Dendritic cell treated with granulocyte-macrophage colony-stimulating factor and Interleukin-4, amounts not matched to agents 40 ng/mL and 50 ng/mL, for 4 days (primary cell): ENCODE results near the gene SCN1B.

Experiments used
- H3K27ac Mint-ChIP-seq: one replicate; pipeline ENCODE4 v1.8.0; 2022; ENCODE audit warnings: mild to moderate bottlenecking, mixed read lengths
- H3K27me3 Mint-ChIP-seq: one replicate; pipeline ENCODE4 v1.8.0; 2022; ENCODE audit warnings: mild to moderate bottlenecking, mixed read lengths
- H3K36me3 Mint-ChIP-seq: one replicate; pipeline ENCODE4 v1.8.0; 2022; ENCODE audit warnings: low read depth, mixed read lengths
- H3K4me1 Mint-ChIP-seq: one replicate; pipeline ENCODE4 v1.8.0; 2022; ENCODE audit warnings: low read depth, mixed read lengths
- H3K4me3 Mint-ChIP-seq: one replicate; pipeline ENCODE4 v1.8.0; 2022; ENCODE audit warnings: mild to moderate bottlenecking, moderate library complexity, mixed read lengths
- H3K9me3 Mint-ChIP-seq: one replicate; pipeline ENCODE4 v1.8.0; 2022; ENCODE audit warnings: mixed read lengths
- intact Hi-C: fragments of 100-400 bp; cut with micrococcal nuclease; formaldehyde crosslinking; loops from one replicate; pipeline ENCODE4 v1.15.0; 2022

The SCN1B gene

GRCh38 chr19:35083691-35084508, 53.6 kb downstream of the SCN1B start:
- no peaks in the 10 kb centered on the region for H3K9me3 Mint-ChIP-seq
- H3K27ac Mint-ChIP-seq, result peak overlapping the region; percentile 6
- peaks cover 11% of the 10 kb centered on the region for H3K27me3 Mint-ChIP-seq
- intact Hi-C loops, result no loop called here
- H3K4me3 Mint-ChIP-seq, result no peak overlapping the region
- H3K4me1 Mint-ChIP-seq, result no peaks in the 10 kb centered on the region
- H3K36me3 Mint-ChIP-seq, result no peaks in the 10 kb centered on the region

GRCh38 chr19:35084509-35084762, 54.2 kb downstream of the SCN1B start:
- Mint-ChIP-seq H3K4me1 (no peaks in the 10 kb centered on the region), H3K36me3 (no peaks in the 10 kb centered on the region), H3K27me3 (peaks cover 13% of the 10 kb centered on the region), H3K4me3 (no peak overlapping the region), H3K27ac (peak overlapping the region; percentile 6), H3K9me3 (no peaks in the 10 kb centered on the region)
- intact Hi-C loops, result no loop called here

- Mint-ChIP-seq H3K27ac (no peak overlapping the region), H3K36me3 (no peaks in the 10 kb centered on the region), H3K9me3 (no peaks in the 10 kb centered on the region), H3K4me3 (no peak overlapping the region), H3K4me1 (no peaks in the 10 kb centered on the region), H3K27me3 (peaks cover 24% of the 10 kb centered on the region)
- intact Hi-C loops, result no loop called here
Measured at GRCh38 chr19:35085947-35086346, 55.7 kb downstream of the SCN1B start.

- Mint-ChIP-seq H3K4me1 (no peaks in the 10 kb centered on the region), H3K9me3 (no peaks in the 10 kb centered on the region), H3K27ac (no peak overlapping the region), H3K36me3 (no peaks in the 10 kb centered on the region), H3K4me3 (no peak overlapping the region), H3K27me3 (peaks cover 27% of the 10 kb centered on the region)
- intact Hi-C loops, result no loop called here
Measured at GRCh38 chr19:35086455-35086854, 56.2 kb downstream of the SCN1B start.

- H3K4me3 Mint-ChIP-seq, result no peak overlapping the region
- peaks cover 28% of the 10 kb centered on the region for H3K27me3 Mint-ChIP-seq
- no peak overlapping the region for H3K27ac Mint-ChIP-seq
- no peaks in the 10 kb centered on the region for H3K9me3 Mint-ChIP-seq
- no peaks in the 10 kb centered on the region for H3K36me3 Mint-ChIP-seq
- no peaks in the 10 kb centered on the region for H3K4me1 Mint-ChIP-seq
- intact Hi-C loops, result no loop called here
Measured at GRCh38 chr19:35087393-35087792, 57.1 kb downstream of the SCN1B start.

- intact Hi-C loops, result no loop called here
- Mint-ChIP-seq H3K27me3 (peaks cover 28% of the 10 kb centered on the region), H3K9me3 (no peaks in the 10 kb centered on the region), H3K4me3 (no peak overlapping the region), H3K27ac (no peak overlapping the region), H3K36me3 (no peaks in the 10 kb centered on the region), H3K4me1 (no peaks in the 10 kb centered on the region)
Measured at GRCh38 chr19:35088131-35088913, 58.1 kb downstream of the SCN1B start.

GRCh38 chr19:35089554-35089953, 59.3 kb downstream of the SCN1B start:
- Mint-ChIP-seq H3K9me3 (no peaks in the 10 kb centered on the region), H3K36me3 (no peaks in the 10 kb centered on the region), H3K4me1 (no peaks in the 10 kb centered on the region), H3K27me3 (peaks cover 28% of the 10 kb centered on the region), H3K4me3 (no peak overlapping the region), H3K27ac (no peak overlapping the region)
- intact Hi-C loops, result no loop called here
